GM23248 (cell line): ENCODE data around the gene NPAS3.

ENCODE experiments used
- EZH2 ChIP-seq: fragments of 200-600 bp; sonication (generic); IDR thresholded peaks from 2 replicates; pipeline ENCODE4 v1.6.1; 2018; ENCODE audit warnings: antibody characterized with exemption, mild to moderate bottlenecking; ENCODE audit not compliant: insufficient read depth, poor library complexity, severe bottlenecking
- EZH2phosphoT487 ChIP-seq: fragments of 200-600 bp; sonication (generic); IDR thresholded peaks from 2 replicates; pipeline ENCODE4 v1.6.1; 2018; ENCODE audit warnings: antibody characterized with exemption, moderate library complexity, mild to moderate bottlenecking, low read depth; ENCODE audit not compliant: insufficient read depth

DNA sequence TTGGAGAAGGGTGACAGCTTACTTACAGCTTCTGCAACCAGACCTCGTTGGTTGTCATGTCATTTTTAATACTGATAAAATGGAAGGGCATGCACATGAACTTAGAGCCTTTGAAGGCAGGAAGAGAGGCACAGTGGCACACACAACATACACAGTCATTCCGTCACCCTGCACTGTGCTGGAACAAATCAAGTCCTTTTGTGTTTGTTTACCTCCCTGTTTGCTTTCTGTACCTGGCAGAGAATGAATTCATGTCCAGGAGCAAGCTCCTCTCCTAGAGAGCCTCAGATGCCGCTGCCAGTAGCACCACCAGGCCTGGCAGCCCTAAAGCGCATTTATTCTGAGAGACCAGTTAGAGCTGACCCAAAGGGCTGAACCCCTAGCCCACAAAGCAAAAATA lies 551.9 kb downstream of the NPAS3 start:
- no peak for TF ChIP-seq EZH2phosphoT487
- TF ChIP-seq EZH2, result no peak
